GM23338 (cell line): ENCODE data around the gene FAF1. TPM values are rescaled to one million over a fixed set of nuclear protein-coding genes. Genes with fewer than 3 reads are reported as not detected.

Source experiments
- ATAC-seq: fragments of 200-7000 bp; cut with Tn5 transposase; 3 replicates; pipeline ENCODE4 v1.9.1; 2020
- DNase-seq: peaks from one replicate; pipeline ENCODE4 v3.0.0-alpha.2; 2015; ENCODE audit warnings: low spot score
- H2AFZ ChIP-seq: fragments of 200-600 bp; sonication (generic); 2 replicates; pipeline ENCODE4 v1.8.0; 2016; ENCODE audit warnings: antibody characterized with exemption, mild to moderate bottlenecking, moderate library complexity
- H3F3A ChIP-seq: fragments of 200-600 bp; sonication (generic); replicated peaks from 2 replicates; pipeline ENCODE4 v1.8.0; 2017; ENCODE audit warnings: antibody characterized with exemption, mixed run types, low read depth
- H3K27ac ChIP-seq: fragments of 200-600 bp; sonication (generic); 2 replicates; pipeline ENCODE4 v1.6.1; 2016; ENCODE audit warnings: low read depth
- H3K27me3 ChIP-seq: fragments of 200-600 bp; sonication (generic); 2 replicates; pipeline ENCODE4 v1.8.0; 2016; ENCODE audit warnings: mild to moderate bottlenecking, mixed run types, moderate library complexity; ENCODE audit not compliant: insufficient read depth
- H3K36me3 ChIP-seq: fragments of 200-600 bp; sonication (generic); 2 replicates; pipeline ENCODE4 v1.8.0; 2016; ENCODE audit warnings: mild to moderate bottlenecking; ENCODE audit not compliant: insufficient read depth
- H3K4me1 ChIP-seq: fragments of 200-600 bp; sonication (generic); 2 replicates; pipeline ENCODE4 v1.8.0; 2016; ENCODE audit warnings: mild to moderate bottlenecking, moderate library complexity; ENCODE audit not compliant: insufficient read depth
- H3K4me2 ChIP-seq: fragments of 200-600 bp; sonication (generic); 2 replicates; pipeline ENCODE4 v1.7.1; 2017; ENCODE audit warnings: mixed run types
- H3K4me3 ChIP-seq: fragments of 200-600 bp; sonication (generic); 2 replicates; pipeline ENCODE4 v1.6.1; 2016; ENCODE audit warnings: mixed run types
- H3K79me2 ChIP-seq: fragments of 200-600 bp; sonication (generic); replicated peaks from 2 replicates; pipeline ENCODE4 v1.8.0; 2017; ENCODE audit warnings: mild to moderate bottlenecking; ENCODE audit not compliant: insufficient read depth
- H3K9me2 ChIP-seq: fragments of 200-600 bp; sonication (generic); 2 replicates; pipeline ENCODE4 v1.8.0; 2017; ENCODE audit not compliant: insufficient read depth
- H4K20me1 ChIP-seq: fragments of 200-600 bp; sonication (generic); replicated peaks from 2 replicates; pipeline ENCODE4 v1.8.0; 2017; ENCODE audit warnings: mild to moderate bottlenecking; ENCODE audit not compliant: insufficient read depth
- H3K27ac Mint-ChIP-seq: 2 replicates; pipeline ENCODE4 v1.8.0; 2020; ENCODE audit warnings: inconsistent platforms, mild to moderate bottlenecking, moderate library complexity, mixed read lengths
- H3K27me3 Mint-ChIP-seq: 3 replicates; pipeline ENCODE4 v1.8.0; 2022; ENCODE audit warnings: low read depth, mild to moderate bottlenecking, moderate library complexity, mixed read lengths, inconsistent platforms; ENCODE audit not compliant: insufficient read depth, poor library complexity
- H3K36me3 Mint-ChIP-seq: 3 replicates; pipeline ENCODE4 v1.8.0; 2021; ENCODE audit warnings: low read depth, mild to moderate bottlenecking, inconsistent platforms, moderate library complexity, mixed read lengths
- H3K4me1 Mint-ChIP-seq: 3 replicates; pipeline ENCODE4 v1.8.0; 2020; ENCODE audit warnings: mild to moderate bottlenecking, inconsistent platforms, mixed read lengths
- H3K4me3 Mint-ChIP-seq: 3 replicates; pipeline ENCODE4 v1.8.0; 2021; ENCODE audit warnings: moderate library complexity, mild to moderate bottlenecking, inconsistent platforms, mixed read lengths
- H3K9me3 Mint-ChIP-seq: 3 replicates; pipeline ENCODE4 v1.8.0; 2020; ENCODE audit warnings: moderate library complexity, mild to moderate bottlenecking, inconsistent platforms, mixed read lengths
- CREB1 ChIP-seq: fragments of 250-450 bp; sonication (Bioruptor Pico); IDR thresholded peaks from 2 replicates; pipeline ENCODE4 v1.5.0; 2020; ENCODE audit warnings: low read depth, mild to moderate bottlenecking, moderate library complexity
- EZH2 ChIP-seq: fragments of 200-600 bp; sonication (generic); IDR thresholded peaks from one replicate; pipeline ENCODE4 v1.8.0; 2017; ENCODE audit warnings: antibody characterized with exemption, mild to moderate bottlenecking, low read depth; ENCODE audit not compliant: unreplicated experiment
- EZH2phosphoT487 ChIP-seq: fragments of 200-600 bp; sonication (generic); IDR thresholded peaks from one replicate; pipeline ENCODE4 v1.8.1; 2018; ENCODE audit warnings: antibody characterized with exemption; ENCODE audit not compliant: unreplicated experiment
- JUNB ChIP-seq: IDR thresholded peaks from one replicate; pipeline ENCODE4 v1.6.1; 2016; ENCODE audit warnings: antibody characterized with exemption; ENCODE audit not compliant: unreplicated experiment
- NANOG ChIP-seq: IDR thresholded peaks from 2 replicates; pipeline ENCODE4 v1.6.1; 2016; ENCODE audit warnings: antibody characterized with exemption, borderline replicate concordance
- POLR2AphosphoS5 ChIP-seq: IDR thresholded peaks from 2 replicates; pipeline ENCODE4 v1.6.1; 2016; ENCODE audit warnings: antibody characterized with exemption, low read depth
- ZNF331 ChIP-seq: fragments of 250-450 bp; sonication (Bioruptor Pico); IDR thresholded peaks from 2 replicates; pipeline ENCODE4 v1.5.0; 2020; ENCODE audit warnings: low read depth, mild to moderate bottlenecking, moderate library complexity
- polyA plus RNA-seq: library from polyadenylated mRNA; unstranded; fragments of >200 nt; fragmentation: Nextera tagmentation; extraction: Ambion mirVana; gene quantifications from 2 replicates; pipeline ENCODE4 v1.2.1, GENCODE V29; 2016
- total RNA-seq: library from RNA; depleted of rRNA; stranded (reverse); fragments of >200 nt; shearing (Covaris generic); gene quantifications from 2 replicates; pipeline ENCODE4 v1.2.3, GENCODE V29; 2014
- TF ChIP-seq, protein P1 (sequence below): IDR thresholded peaks from 2 replicates; pipeline ENCODE4 v1.6.1; 2016; ENCODE audit warnings: antibody characterized with exemption
- TF ChIP-seq, protein P2 (sequence below): fragments of 250-450 bp; sonication (Bioruptor Pico); IDR thresholded peaks from 2 replicates; pipeline ENCODE4 v1.5.0; 2020; ENCODE audit warnings: mild to moderate bottlenecking, moderate library complexity

The FAF1 gene
- total and polyA plus RNA-seq, 2 experiments from 2014 or later: 24.1 to 53.2 TPM

DNA sequence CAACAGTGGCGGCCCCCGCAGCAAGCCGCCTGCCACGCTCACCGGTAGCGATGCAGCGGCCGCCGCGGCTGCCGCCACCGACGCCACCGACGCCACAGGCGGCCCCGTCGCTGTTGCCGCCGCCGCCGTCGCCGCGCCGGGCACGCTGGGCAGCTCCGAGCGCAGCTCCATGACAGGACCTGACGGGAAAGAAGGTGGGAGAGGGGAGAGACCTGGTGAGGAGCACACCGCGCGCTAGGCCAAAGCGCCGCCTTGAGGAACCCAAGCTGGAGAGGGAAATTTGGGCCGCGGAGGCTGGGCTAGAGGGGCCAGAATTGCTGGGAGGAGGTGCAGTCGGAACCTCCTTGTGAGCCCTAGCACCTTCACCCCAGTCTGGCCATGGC, 538.7 kb downstream of the FAF1 start (continued):
- TF ChIP-seq, protein P1, sequence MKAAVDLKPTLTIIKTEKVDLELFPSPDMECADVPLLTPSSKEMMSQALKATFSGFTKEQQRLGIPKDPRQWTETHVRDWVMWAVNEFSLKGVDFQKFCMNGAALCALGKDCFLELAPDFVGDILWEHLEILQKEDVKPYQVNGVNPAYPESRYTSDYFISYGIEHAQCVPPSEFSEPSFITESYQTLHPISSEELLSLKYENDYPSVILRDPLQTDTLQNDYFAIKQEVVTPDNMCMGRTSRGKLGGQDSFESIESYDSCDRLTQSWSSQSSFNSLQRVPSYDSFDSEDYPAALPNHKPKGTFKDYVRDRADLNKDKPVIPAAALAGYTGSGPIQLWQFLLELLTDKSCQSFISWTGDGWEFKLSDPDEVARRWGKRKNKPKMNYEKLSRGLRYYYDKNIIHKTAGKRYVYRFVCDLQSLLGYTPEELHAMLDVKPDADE: no peak
- TF ChIP-seq EZH2phosphoT487: no peak
- no peak for TF ChIP-seq EZH2
- TF ChIP-seq ZNF331 (CRISPR knock-in tag): no peak

DNA sequence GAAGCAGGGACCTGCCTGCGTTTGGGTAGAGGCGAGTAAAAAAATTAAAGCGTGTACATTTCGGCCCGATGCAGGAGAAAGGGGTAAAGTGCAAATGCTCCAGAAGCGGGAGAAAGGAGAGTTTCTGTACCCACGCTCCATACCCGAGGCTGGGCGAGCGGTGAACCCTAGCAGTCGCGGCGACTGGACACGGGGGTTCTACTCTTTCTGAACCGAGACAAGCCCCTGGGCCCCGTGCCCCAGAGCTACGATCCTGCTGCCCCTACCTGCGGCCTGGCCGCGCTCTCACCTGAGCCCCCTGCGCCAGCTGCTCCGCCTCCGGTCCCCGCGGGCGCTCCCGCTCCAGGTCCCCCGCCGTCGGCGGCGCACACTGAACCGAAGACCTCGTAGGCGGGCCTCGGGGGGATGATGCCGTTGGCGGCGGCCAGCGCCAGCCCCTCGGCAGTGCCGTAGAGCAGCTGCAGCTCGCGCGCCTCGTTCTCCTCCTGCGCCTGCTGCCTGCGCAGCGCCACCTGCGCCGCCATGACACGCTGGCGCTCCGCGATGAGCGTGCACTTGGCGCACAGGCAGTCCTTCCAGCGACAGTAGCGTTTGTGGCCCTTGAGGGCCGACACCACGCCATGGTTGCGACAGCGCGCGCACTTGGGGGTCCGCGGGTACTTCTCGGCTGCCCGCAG, 539.2 kb downstream of the FAF1 start:
- Mint-ChIP-seq H3K36me3 (peaks cover 4% of the 10 kb centered on the region; the same call in 2 of the 3 replicates), H3K4me3 (peak overlapping the region; percentile 56), H3K27ac (no peak overlapping the region), H3K27me3 (peaks cover 96% of the 10 kb centered on the region), H3K9me3 (peaks cover 11% of the 10 kb centered on the region), H3K4me1 (peaks cover 65% of the 10 kb centered on the region)
- Histone ChIP-seq H3K27me3 (peaks cover 100% of the 10 kb centered on the region), H3F3A (0 out of 2 replicates have a peak, but pooled peaks cover 10% of the 10 kb centered on the region), H2AFZ (peak overlapping the region; percentile 80), H3K4me2 (peak overlapping the region; percentile 93), H3K9me2 (no peaks in the 10 kb centered on the region), H3K4me1 (peaks cover 35% of the 10 kb centered on the region), H3K36me3 (no peaks in the 10 kb centered on the region), H3K79me2 (no peaks in the 10 kb centered on the region), H4K20me1 (peaks cover 36% of the 10 kb centered on the region), H3K27ac (no peak overlapping the region), H3K4me3 (peak overlapping the region; percentile 51)
- TF ChIP-seq, protein P1: no peak
- peak; percentile 65; the same call in 1 of the 2 replicates for TF ChIP-seq CREB1 (CRISPR knock-in tag)
- TF ChIP-seq EZH2phosphoT487: peak; percentile 84
- ATAC-seq (peak; percentile 5), DNase-seq (peak; percentile 72)

DNA sequence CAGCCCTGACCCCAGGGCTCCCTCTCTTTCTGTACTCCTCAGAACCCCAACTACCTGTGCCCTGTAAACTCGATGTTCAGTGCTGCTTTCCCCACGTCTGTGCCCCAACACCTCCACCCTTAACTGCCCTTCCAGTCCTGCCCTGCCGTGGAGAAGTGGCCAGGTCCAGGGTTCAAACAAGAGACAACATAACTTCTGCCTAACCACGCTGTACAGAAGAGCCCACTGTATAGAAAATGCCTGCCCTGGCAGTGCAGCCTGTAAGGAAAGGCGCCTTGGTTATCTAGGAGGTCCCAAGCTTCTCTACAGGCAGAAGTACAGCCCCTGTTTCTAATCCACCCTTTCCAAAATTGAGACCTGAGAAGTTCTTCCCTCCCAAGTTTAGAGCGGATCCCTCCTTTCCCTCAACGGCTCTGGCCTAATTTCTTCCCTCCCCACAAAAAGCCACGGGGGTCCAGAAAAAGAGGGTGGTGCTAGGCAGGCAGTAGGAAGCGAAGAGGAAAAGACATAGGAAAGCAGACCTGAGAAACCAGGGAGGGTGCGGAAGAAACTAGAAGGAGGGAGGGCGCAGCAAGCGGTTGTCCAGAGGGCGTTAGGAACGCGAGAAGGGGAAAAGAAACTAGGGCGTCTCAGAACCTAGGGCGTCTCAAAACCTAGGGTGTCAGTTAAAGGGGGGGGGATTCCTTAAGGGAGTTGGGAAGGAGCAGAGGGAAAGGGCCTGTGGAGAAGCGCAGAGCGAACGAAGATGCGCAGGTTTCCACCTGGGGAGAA, 540.0 kb downstream of the FAF1 start:
- Histone ChIP-seq H3K79me2 (no peaks in the 10 kb centered on the region), H3K36me3 (no peaks in the 10 kb centered on the region), H3K4me3 (peak overlapping the region; percentile 51), H3K9me2 (no peaks in the 10 kb centered on the region), H2AFZ (peak overlapping the region; percentile 80), H3F3A (0 out of 2 replicates have a peak, but pooled peaks cover 9% of the 10 kb centered on the region), H4K20me1 (peaks cover 32% of the 10 kb centered on the region), H3K27ac (no peak overlapping the region), H3K4me2 (peak overlapping the region; percentile 93), H3K4me1 (peaks cover 31% of the 10 kb centered on the region), H3K27me3 (peaks cover 100% of the 10 kb centered on the region)
- peaks cover 4% of the 10 kb centered on the region; the same call in 2 of the 3 replicates for H3K36me3 Mint-ChIP-seq
- peak; percentile 43 for DNase-seq
- no peak for ATAC-seq
- peak overlapping the region; percentile 56 for H3K4me3 Mint-ChIP-seq
- peaks cover 96% of the 10 kb centered on the region for H3K27me3 Mint-ChIP-seq
- peaks cover 11% of the 10 kb centered on the region for H3K9me3 Mint-ChIP-seq
- H3K27ac Mint-ChIP-seq: no peak overlapping the region
- H3K4me1 Mint-ChIP-seq: peaks cover 59% of the 10 kb centered on the region
- TF ChIP-seq POLR2AphosphoS5 (no peak), CREB1 (CRISPR knock-in tag) (no peak), JUNB (no peak), EZH2phosphoT487 (peak; percentile 23), NANOG (no peak), ZNF331 (CRISPR knock-in tag) (no peak)
- TF ChIP-seq, protein P2, sequence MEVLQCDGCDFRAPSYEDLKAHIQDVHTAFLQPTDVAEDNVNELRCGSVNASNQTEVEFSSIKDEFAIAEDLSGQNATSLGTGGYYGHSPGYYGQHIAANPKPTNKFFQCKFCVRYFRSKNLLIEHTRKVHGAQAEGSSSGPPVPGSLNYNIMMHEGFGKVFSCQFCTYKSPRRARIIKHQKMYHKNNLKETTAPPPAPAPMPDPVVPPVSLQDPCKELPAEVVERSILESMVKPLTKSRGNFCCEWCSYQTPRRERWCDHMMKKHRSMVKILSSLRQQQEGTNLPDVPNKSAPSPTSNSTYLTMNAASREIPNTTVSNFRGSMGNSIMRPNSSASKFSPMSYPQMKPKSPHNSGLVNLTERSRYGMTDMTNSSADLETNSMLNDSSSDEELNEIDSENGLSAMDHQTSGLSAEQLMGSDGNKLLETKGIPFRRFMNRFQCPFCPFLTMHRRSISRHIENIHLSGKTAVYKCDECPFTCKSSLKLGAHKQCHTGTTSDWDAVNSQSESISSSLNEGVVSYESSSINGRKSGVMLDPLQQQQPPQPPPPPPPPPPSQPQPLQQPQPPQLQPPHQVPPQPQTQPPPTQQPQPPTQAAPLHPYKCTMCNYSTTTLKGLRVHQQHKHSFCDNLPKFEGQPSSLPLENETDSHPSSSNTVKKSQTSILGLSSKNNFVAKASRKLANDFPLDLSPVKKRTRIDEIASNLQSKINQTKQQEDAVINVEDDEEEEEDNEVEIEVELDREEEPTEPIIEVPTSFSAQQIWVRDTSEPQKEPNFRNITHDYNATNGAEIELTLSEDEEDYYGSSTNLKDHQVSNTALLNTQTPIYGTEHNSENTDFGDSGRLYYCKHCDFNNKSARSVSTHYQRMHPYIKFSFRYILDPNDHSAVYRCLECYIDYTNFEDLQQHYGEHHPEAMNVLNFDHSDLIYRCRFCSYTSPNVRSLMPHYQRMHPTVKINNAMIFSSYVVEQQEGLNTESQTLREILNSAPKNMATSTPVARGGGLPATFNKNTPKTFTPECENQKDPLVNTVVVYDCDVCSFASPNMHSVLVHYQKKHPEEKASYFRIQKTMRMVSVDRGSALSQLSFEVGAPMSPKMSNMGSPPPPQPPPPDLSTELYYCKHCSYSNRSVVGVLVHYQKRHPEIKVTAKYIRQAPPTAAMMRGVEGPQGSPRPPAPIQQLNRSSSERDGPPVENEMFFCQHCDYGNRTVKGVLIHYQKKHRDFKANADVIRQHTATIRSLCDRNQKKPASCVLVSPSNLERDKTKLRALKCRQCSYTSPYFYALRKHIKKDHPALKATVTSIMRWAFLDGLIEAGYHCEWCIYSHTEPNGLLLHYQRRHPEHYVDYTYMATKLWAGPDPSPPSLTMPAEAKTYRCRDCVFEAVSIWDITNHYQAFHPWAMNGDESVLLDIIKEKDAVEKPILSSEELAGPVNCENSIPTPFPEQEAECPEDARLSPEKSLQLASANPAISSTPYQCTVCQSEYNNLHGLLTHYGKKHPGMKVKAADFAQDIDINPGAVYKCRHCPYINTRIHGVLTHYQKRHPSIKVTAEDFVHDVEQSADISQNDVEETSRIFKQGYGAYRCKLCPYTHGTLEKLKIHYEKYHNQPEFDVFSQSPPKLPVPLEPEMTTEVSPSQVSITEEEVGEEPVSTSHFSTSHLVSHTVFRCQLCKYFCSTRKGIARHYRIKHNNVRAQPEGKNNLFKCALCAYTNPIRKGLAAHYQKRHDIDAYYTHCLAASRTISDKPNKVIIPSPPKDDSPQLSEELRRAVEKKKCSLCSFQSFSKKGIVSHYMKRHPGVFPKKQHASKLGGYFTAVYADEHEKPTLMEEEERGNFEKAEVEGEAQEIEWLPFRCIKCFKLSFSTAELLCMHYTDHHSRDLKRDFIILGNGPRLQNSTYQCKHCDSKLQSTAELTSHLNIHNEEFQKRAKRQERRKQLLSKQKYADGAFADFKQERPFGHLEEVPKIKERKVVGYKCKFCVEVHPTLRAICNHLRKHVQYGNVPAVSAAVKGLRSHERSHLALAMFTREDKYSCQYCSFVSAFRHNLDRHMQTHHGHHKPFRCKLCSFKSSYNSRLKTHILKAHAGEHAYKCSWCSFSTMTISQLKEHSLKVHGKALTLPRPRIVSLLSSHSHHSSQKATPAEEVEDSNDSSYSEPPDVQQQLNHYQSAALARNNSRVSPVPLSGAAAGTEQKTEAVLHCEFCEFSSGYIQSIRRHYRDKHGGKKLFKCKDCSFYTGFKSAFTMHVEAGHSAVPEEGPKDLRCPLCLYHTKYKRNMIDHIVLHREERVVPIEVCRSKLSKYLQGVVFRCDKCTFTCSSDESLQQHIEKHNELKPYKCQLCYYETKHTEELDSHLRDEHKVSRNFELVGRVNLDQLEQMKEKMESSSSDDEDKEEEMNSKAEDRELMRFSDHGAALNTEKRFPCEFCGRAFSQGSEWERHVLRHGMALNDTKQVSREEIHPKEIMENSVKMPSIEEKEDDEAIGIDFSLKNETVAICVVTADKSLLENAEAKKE (CRISPR knock-in tag): no peak
